ENCODE data around the gene CTIF. TPM values are rescaled to one million over a fixed set of nuclear protein-coding genes. Genes with fewer than 3 reads are reported as not detected.

CTIF gene
- polyA plus RNA-seq, 3 donors = 0.38 to 8.7 (median 1.2) TPM

DNA sequence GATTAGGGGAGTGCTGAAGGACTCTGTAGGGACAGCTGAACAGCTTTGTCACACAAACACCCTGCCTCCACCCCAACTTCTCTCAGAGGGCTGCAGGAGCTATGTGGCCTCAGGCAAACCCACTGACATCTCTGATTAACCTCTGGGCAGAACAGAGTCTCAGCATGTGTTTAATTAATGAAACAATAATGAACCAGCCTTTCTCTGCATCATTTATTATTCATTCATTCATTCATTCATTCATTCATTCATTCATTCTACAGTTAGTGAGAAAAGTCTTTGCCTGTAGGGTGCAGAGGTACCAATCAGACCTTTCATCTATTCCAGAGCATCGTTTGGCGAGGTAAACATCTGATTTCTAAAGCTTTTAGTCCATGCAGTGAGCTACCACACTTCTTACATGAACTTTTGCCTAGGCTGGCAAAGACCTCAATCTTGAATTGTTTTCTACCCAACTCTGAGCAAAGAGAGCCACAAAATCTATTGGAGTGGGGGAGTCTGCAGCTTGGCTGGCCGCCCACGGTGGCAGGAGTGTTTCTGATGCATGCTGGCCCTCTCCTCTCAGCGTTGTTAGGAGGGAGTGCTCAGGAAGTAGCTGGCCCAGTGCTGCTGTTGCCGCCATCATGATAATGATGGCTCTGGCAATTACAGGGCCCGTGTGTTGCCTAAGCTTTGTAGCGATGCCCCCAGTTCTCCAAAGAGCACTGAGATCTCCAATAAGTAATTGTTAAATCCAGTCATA, 213.1 kb downstream of the CTIF start:
- 80% methylated on average over 2 of the region's 8 CpGs for WGBS (ENCODE audit: insufficient coverage)
- no peaks in the 10 kb centered on the region for H3K27me3 ChIP-seq (ENCODE audit: control insufficient read depth in 2 of 2, insufficient read depth in 2 of 2, low read length in 2 of 2)
- no peaks in the 10 kb centered on the region for H3K9me3 Mint-ChIP-seq
- TF ChIP-seq, protein P1, sequence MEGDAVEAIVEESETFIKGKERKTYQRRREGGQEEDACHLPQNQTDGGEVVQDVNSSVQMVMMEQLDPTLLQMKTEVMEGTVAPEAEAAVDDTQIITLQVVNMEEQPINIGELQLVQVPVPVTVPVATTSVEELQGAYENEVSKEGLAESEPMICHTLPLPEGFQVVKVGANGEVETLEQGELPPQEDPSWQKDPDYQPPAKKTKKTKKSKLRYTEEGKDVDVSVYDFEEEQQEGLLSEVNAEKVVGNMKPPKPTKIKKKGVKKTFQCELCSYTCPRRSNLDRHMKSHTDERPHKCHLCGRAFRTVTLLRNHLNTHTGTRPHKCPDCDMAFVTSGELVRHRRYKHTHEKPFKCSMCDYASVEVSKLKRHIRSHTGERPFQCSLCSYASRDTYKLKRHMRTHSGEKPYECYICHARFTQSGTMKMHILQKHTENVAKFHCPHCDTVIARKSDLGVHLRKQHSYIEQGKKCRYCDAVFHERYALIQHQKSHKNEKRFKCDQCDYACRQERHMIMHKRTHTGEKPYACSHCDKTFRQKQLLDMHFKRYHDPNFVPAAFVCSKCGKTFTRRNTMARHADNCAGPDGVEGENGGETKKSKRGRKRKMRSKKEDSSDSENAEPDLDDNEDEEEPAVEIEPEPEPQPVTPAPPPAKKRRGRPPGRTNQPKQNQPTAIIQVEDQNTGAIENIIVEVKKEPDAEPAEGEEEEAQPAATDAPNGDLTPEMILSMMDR (IDR thresholded peaks at IDR 0.05) = no peak
- H3K4me2 ChIP-seq (replicated peaks; ENCODE audit: extremely low read depth, low read length, poor library complexity, severe bottlenecking) = no peak overlapping the region
- H3K4me3 Mint-ChIP-seq = no peak overlapping the region
- H3K4me3 ChIP-seq (replicated peaks in 1 of 3; ENCODE audit: low read depth in 2 of 3, low read length in 3 of 3) = no peak overlapping the region
- intact Hi-C loops (cut with micrococcal nuclease) = no loop called here
- peaks cover 14% of the 10 kb centered on the region for H3K4me1 Mint-ChIP-seq
- no peak overlapping the region for H2AFZ ChIP-seq (ENCODE audit: insufficient read depth, low read depth, low read length, poor library complexity, severe bottlenecking)
- H3K9ac ChIP-seq (ENCODE audit: insufficient read depth, low read length, poor library complexity, severe bottlenecking) = no peak overlapping the region
- no peaks in the 10 kb centered on the region for H3K36me3 ChIP-seq (replicated peaks in 1 of 2; ENCODE audit: control insufficient read depth in 1 of 2, insufficient read depth in 2 of 2, low read length in 2 of 2)
- no peaks in the 10 kb centered on the region for H3K9me3 ChIP-seq (replicated peaks in 1 of 2; ENCODE audit: control insufficient read depth in 1 of 2, insufficient read depth in 1 of 2, low read length in 2 of 2)
- no peak overlapping the region for H3K27ac ChIP-seq (ENCODE audit: low read depth in 1 of 2, low read length in 2 of 2)
- no peak for DNase-seq
- peaks cover 2 to 3% of the 10 kb centered on the region in 2 donors for H3K36me3 Mint-ChIP-seq
- peaks cover 0 to 5% (median 0%) of the 10 kb centered on the region in 3 donors for H3K27me3 Mint-ChIP-seq (ENCODE audit: low read depth in 3 of 3)
- peaks cover 0 to 6% of the 10 kb centered on the region in 2 donors for H3K4me1 ChIP-seq (ENCODE audit: control insufficient read depth in 1 of 2, insufficient read depth in 2 of 2, low read length in 2 of 2)
- no peaks in the 10 kb centered on the region for H3K79me2 ChIP-seq (ENCODE audit: insufficient read depth, low read length)
- no peaks in the 10 kb centered on the region for H4K20me1 ChIP-seq (ENCODE audit: insufficient read depth, low read length)
- no peak overlapping the region for H3K27ac Mint-ChIP-seq

DNA sequence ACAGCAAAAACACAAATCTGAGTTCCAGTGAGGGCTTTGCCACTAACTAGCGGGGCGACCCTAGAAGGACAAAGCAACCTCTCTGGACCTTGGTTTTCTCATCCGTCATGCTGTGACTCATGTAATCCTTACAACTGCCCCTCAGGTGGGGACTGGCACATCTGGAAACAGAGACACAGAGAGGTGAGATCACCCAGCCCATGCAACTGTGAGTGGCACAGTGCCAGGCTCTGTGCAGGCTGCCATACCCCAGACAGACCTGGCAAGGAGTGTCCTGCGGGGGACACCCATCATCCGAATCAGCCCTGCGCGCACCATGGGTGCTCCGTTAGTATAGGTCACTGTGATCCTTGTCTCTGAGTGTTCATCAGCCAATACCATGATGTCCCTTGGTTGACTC, 213.6 kb downstream of the CTIF start:
- Histone ChIP-seq H3K9me3 (replicated peaks in 1 of 2; ENCODE audit: control insufficient read depth in 1 of 2, insufficient read depth in 1 of 2, low read length in 2 of 2) (no peaks in the 10 kb centered on the region), H4K20me1 (ENCODE audit: insufficient read depth, low read length) (no peaks in the 10 kb centered on the region), H3K27ac (ENCODE audit: low read depth in 1 of 2, low read length in 2 of 2) (no peak overlapping the region), H3K4me2 (replicated peaks; ENCODE audit: extremely low read depth, low read length, poor library complexity, severe bottlenecking) (no peak overlapping the region), H3K27me3 (ENCODE audit: control insufficient read depth in 2 of 2, insufficient read depth in 2 of 2, low read length in 2 of 2) (no peaks in the 10 kb centered on the region), H3K9ac (ENCODE audit: insufficient read depth, low read length, poor library complexity, severe bottlenecking) (no peak overlapping the region), H3K4me3 (replicated peaks in 1 of 3; ENCODE audit: low read depth in 2 of 3, low read length in 3 of 3) (no peak overlapping the region), H3K4me1 (ENCODE audit: control insufficient read depth in 1 of 2, insufficient read depth in 2 of 2, low read length in 2 of 2) (peaks cover 0 to 6% of the 10 kb centered on the region in 2 donors), H3K79me2 (ENCODE audit: insufficient read depth, low read length) (no peaks in the 10 kb centered on the region), H2AFZ (ENCODE audit: insufficient read depth, low read depth, low read length, poor library complexity, severe bottlenecking) (no peak overlapping the region), H3K36me3 (replicated peaks in 1 of 2; ENCODE audit: control insufficient read depth in 1 of 2, insufficient read depth in 2 of 2, low read length in 2 of 2) (no peaks in the 10 kb centered on the region)
- intact Hi-C loops (cut with micrococcal nuclease) = no loop called here
- Mint-ChIP-seq H3K27me3 (ENCODE audit: low read depth in 3 of 3) (peaks cover 0 to 4% (median 0%) of the 10 kb centered on the region in 3 donors), H3K4me1 (peaks cover 14% of the 10 kb centered on the region), H3K4me3 (no peak overlapping the region), H3K27ac (no peak overlapping the region), H3K9me3 (no peaks in the 10 kb centered on the region), H3K36me3 (peaks cover 2 to 3% of the 10 kb centered on the region in 2 donors)
- TF ChIP-seq, protein P1 (IDR thresholded peaks at IDR 0.05) = no peak
- WGBS (ENCODE audit: insufficient coverage) = 92% methylated on average over 5 of the region's 8 CpGs
- no peak for DNase-seq
